ENCODE measurements around the gene LRP8. TPM values are rescaled to one million over a fixed set of nuclear protein-coding genes. Genes with fewer than 3 reads are reported as not detected.

Gene LRP8
- total and polyA plus RNA-seq, 2 donors (not counting 3 experiments of a cell fraction or from before 2014, with no cell fraction given): 40.9 to 62.2 TPM

GRCh38 chr1:53371121-53371666 lies 43.3 kb upstream of the LRP8 start:
- no peak overlapping the region for H3K27ac ChIP-seq (ENCODE audit: insufficient read depth, low read depth, low read length)
- intact Hi-C loops (cut with micrococcal nuclease) (no loop called here), dilution Hi-C loops (cut with MboI; ENCODE audit: extremely low pct_ligation_motif_present, low sequenced_read_pairs) (no loop called here)
- no peaks in the 10 kb centered on the region for H3K9me1 ChIP-seq (replicated peaks; ENCODE audit: control insufficient read depth, extremely low read depth, insufficient read depth, low read length)
- no peak overlapping the region for H3K4me2 ChIP-seq (ENCODE audit: insufficient read depth, low read length)
- no peak overlapping the region for H3K9ac ChIP-seq (replicated peaks; ENCODE audit: extremely low read depth, insufficient read depth, low read length)
- no peaks in the 10 kb centered on the region for H3K36me3 ChIP-seq (ENCODE audit: control insufficient read depth in 2 of 2, extremely low read depth in 1 of 2, insufficient read depth in 2 of 2, low read length in 2 of 2)
- no peak overlapping the region for H3K4me3 ChIP-seq (replicated peaks in 1 of 3; ENCODE audit: insufficient read depth in 1 of 3, low read depth in 1 of 3, low read length in 3 of 3)
- TF ChIP-seq GATA2 (IDR thresholded peaks at IDR 0.05; ENCODE audit: insufficient read depth, insufficient read length, low read depth, low read length) (no peak), CTCF (IDR thresholded peaks at IDR 0.05; ENCODE audit: extremely low read depth in 1 of 2, insufficient read depth in 1 of 2, low read depth in 1 of 2, low read length in 2 of 2) (no peak), FOS (IDR thresholded peaks at IDR 0.05; ENCODE audit: borderline replicate concordance, insufficient read depth, low read length) (no peak), POLR2A (IDR thresholded peaks at IDR 0.05; ENCODE audit: low read depth, low read length) (no peak), EZH2 (IDR thresholded peaks at IDR 0.05; ENCODE audit: borderline replicate concordance, low read depth, low read length, severe bottlenecking) (no peak), POLR2AphosphoS5 (IDR thresholded peaks at IDR 0.05; ENCODE audit: insufficient read depth, low read depth, low read length) (no peak), MYC (IDR thresholded peaks at IDR 0.05; ENCODE audit: low read depth, low read length) (no peak), JUN (IDR thresholded peaks at IDR 0.05; ENCODE audit: borderline replicate concordance, insufficient read depth, insufficient read length, low read depth) (no peak), MAX (IDR thresholded peaks at IDR 0.05; ENCODE audit: insufficient read depth, insufficient read length) (no peak)
- CTCF ChIA-PET: no interaction called here
- H3K9me3 ChIP-seq (replicated peaks; ENCODE audit: control insufficient read depth, insufficient read depth, low read length): no peaks in the 10 kb centered on the region
- no TSS peak for BruUV-seq (replicated peaks)
- peaks cover 0 to 2% of the 10 kb centered on the region in 2 experiments for H3K27me3 ChIP-seq (ENCODE audit: control insufficient read depth in 2 of 2, insufficient read depth in 2 of 2, low read length in 2 of 2)
- POLR2A ChIA-PET: no interaction called here
- H3K79me2 ChIP-seq (ENCODE audit: control insufficient read depth, insufficient read depth, low read length): no peaks in the 10 kb centered on the region
- H2AFZ ChIP-seq (ENCODE audit: low read depth, low read length): no peak overlapping the region
- H4K20me1 ChIP-seq (replicated peaks; ENCODE audit: control insufficient read depth, extremely low read depth, insufficient read depth, low read length): no peaks in the 10 kb centered on the region
- DNase-seq (ENCODE audit: low read depth, low spot score) (no peak), FAIRE-seq (no peak)
- H3K4me1 ChIP-seq (ENCODE audit: control insufficient read depth, extremely low read depth, insufficient read depth, low read length): no peaks in the 10 kb centered on the region
